ENCODE data around the gene ARIH2. TPM values are rescaled to one million over a fixed set of nuclear protein-coding genes. Genes with fewer than 3 reads are reported as not detected.

Gene ARIH2
- total and polyA plus RNA-seq, 2 of the 4 experiments (the other 2 are of a cell fraction), result 62.3 to 93.7 TPM

DNA sequence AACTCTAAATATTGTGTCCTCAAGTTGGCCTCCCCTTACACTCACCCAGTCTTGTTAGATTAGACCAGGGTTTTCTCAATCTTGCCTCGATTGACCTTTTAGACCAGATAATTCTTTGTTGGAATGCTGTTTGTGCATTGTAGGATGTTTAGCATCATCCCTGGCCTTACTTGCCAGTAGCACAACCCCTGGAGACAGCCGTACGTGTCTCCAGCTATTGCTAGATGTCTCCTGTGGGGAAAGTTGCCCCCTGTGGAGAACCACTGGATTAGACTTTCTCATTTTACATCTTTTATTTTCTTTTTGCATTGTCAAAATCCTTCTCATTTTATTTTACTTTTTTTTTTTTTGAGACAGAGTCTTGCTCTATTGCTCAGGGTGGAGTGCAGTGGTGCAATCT is 90.8 kb downstream of the ARIH2 start:
- no peak overlapping the region for H2AFZ ChIP-seq (replicated peaks; ENCODE audit: low read length, poor library complexity)
- no peak overlapping the region for H3K23ac ChIP-seq (ENCODE audit: low read depth, low read length)
- H2BK5ac ChIP-seq (ENCODE audit: low read depth, low read length, poor library complexity, severe bottlenecking), result no peak overlapping the region
- H3K18ac ChIP-seq (ENCODE audit: low read depth, low read length), result no peak overlapping the region
- no peak overlapping the region for H2BK15ac ChIP-seq (ENCODE audit: low read depth, low read length)
- H4K91ac ChIP-seq (ENCODE audit: insufficient read depth, low read depth, low read length), result no peak overlapping the region
- no peaks in the 10 kb centered on the region for H3K9me3 ChIP-seq (ENCODE audit: control insufficient read depth, insufficient read depth, low read length)
- intact Hi-C loops (cut with micrococcal nuclease) (no loop called here), in situ Hi-C loops (cut with MboI; ENCODE audit: low sequenced_read_pairs) (no loop called here), dilution Hi-C loops (cut with HindIII; ENCODE audit: low sequenced_read_pairs, unreplicated experiment) (no loop called here)
- peaks cover 26% of the 10 kb centered on the region for H3K9me1 ChIP-seq (ENCODE audit: insufficient read depth, low read length)
- peaks cover 51% of the 10 kb centered on the region for H4K20me1 ChIP-seq (ENCODE audit: insufficient read depth, low read length)
- H3K4ac ChIP-seq (ENCODE audit: low read depth, low read length), result no peak overlapping the region
- H3K79me1 ChIP-seq (ENCODE audit: low read depth in 1 of 2, low read length in 2 of 2), result peaks cover 5 to 72% of the 10 kb centered on the region in 2 experiments; a peak in 2 of 4 replicates
- no peaks in the 10 kb centered on the region for H3K27me3 ChIP-seq (ENCODE audit: control insufficient read depth, insufficient read depth, low read length)
- no peak overlapping the region for H4K5ac ChIP-seq (ENCODE audit: low read depth, low read length)
- peaks cover 31% of the 10 kb centered on the region for H3K36me3 ChIP-seq (ENCODE audit: control insufficient read depth, insufficient read depth, low read length)
- BruUV-seq (replicated peaks), result no TSS peak
- no peak overlapping the region for H2BK120ac ChIP-seq (ENCODE audit: low read depth, low read length)
- TF ChIP-seq NFE2L2 (IDR thresholded peaks at IDR 0.05; ENCODE audit: low read depth, low read length), result no peak
- WGBS, 2 experiments (ENCODE audit: extremely low coverage in 2 of 2, insufficient read length in 1 of 2), result no CpG with 5 or more reads among the region's 3 CpGs
- DNase-seq (no peak), ATAC-seq (ENCODE audit: low read depth) (no peak)
- H3K27ac ChIP-seq (ENCODE audit: insufficient read depth, low read length), result no peak overlapping the region
- no peak overlapping the region for H3K14ac ChIP-seq (replicated peaks; ENCODE audit: low read depth, low read length)
- peaks cover 13% of the 10 kb centered on the region for H3K4me1 ChIP-seq (ENCODE audit: control insufficient read depth, insufficient read depth, low read length)
- no peak overlapping the region for H2AK5ac ChIP-seq (ENCODE audit: low read depth, low read length)
- H4K8ac ChIP-seq (ENCODE audit: low read depth in 2 of 2, low read length in 2 of 2), result no peak overlapping the region
- H3K9ac ChIP-seq (ENCODE audit: low read depth, low read length), result no peak overlapping the region
- ChIA-PET POLR2A (ENCODE audit: unreplicated experiment) (interaction anchor here (1.1 to 2.5 kb wide), 3 partner anchors 8 to 35 kb away, joined by 4 to 13 read pairs (median 6); partner anchors contain the start of genes DALRD3 and NDUFAF3), CTCF (interaction anchor here (0.6 kb wide), 1 partner anchor 483 kb away, joined by 3 read pairs; no protein-coding TSS in a partner anchor)
- no peak overlapping the region for H3K4me3 ChIP-seq (ENCODE audit: insufficient read depth, low read depth, low read length)
- no peak overlapping the region for H2AK9ac ChIP-seq (replicated peaks; ENCODE audit: low read depth, low read length, poor library complexity)
- H2BK20ac ChIP-seq (ENCODE audit: low read depth, low read length), result no peak overlapping the region
- H3K56ac ChIP-seq (ENCODE audit: extremely low read depth, insufficient read depth, low read length), result no peak overlapping the region
- H3K4me2 ChIP-seq (ENCODE audit: low read depth, low read length), result no peak overlapping the region

All from IMR-90 (cell line).